Measurements from ENCODE around the gene PSMB9.

DNA sequence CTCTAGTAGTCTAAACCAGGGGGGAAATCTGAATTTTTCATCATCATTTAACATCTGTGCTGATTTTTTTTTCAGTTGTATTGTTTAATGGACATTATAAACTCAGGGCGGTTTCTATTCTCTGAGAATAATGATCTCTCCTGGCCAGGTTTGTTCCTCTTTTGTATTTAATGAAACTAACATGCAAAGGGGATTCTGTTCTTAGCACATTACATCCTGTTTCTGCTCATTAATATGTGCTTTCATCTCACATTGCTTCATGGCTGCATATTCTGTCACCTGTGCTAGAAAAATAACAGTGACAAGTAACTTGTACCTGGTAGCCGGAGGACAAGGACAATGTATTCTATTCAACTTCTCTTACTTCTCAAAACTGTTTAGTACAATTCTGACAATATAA lies 38.0 kb upstream of the PSMB9 start:
- TF ChIP-seq, protein P1, sequence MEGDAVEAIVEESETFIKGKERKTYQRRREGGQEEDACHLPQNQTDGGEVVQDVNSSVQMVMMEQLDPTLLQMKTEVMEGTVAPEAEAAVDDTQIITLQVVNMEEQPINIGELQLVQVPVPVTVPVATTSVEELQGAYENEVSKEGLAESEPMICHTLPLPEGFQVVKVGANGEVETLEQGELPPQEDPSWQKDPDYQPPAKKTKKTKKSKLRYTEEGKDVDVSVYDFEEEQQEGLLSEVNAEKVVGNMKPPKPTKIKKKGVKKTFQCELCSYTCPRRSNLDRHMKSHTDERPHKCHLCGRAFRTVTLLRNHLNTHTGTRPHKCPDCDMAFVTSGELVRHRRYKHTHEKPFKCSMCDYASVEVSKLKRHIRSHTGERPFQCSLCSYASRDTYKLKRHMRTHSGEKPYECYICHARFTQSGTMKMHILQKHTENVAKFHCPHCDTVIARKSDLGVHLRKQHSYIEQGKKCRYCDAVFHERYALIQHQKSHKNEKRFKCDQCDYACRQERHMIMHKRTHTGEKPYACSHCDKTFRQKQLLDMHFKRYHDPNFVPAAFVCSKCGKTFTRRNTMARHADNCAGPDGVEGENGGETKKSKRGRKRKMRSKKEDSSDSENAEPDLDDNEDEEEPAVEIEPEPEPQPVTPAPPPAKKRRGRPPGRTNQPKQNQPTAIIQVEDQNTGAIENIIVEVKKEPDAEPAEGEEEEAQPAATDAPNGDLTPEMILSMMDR (IDR thresholded peaks at IDR 0.05 in 4 of 5, conservative IDR thresholded peaks at IDR 0.05 in 1 of 5), result no peak
- no peak for TF ChIP-seq POLR2A (IDR thresholded peaks at IDR 0.05)
